GM23338 (cell line): ENCODE measurements around the gene DCUN1D2. TPM values are rescaled to one million over a fixed set of nuclear protein-coding genes. Genes with fewer than 3 reads are reported as not detected.

Source experiments
- ATAC-seq: fragments of 200-7000 bp; cut with Tn5 transposase; 3 replicates; pipeline ENCODE4 v1.9.1; 2020
- DNase-seq: peaks from one replicate; pipeline ENCODE4 v3.0.0-alpha.2; 2015; ENCODE audit warnings: low spot score
- H2AFZ ChIP-seq: fragments of 200-600 bp; sonication (generic); 2 replicates; pipeline ENCODE4 v1.8.0; 2016; ENCODE audit warnings: antibody characterized with exemption, mild to moderate bottlenecking, moderate library complexity
- H3F3A ChIP-seq: fragments of 200-600 bp; sonication (generic); replicated peaks from 2 replicates; pipeline ENCODE4 v1.8.0; 2017; ENCODE audit warnings: antibody characterized with exemption, mixed run types, low read depth
- H3K27ac ChIP-seq: fragments of 200-600 bp; sonication (generic); 2 replicates; pipeline ENCODE4 v1.6.1; 2016; ENCODE audit warnings: low read depth
- H3K27me3 ChIP-seq: fragments of 200-600 bp; sonication (generic); 2 replicates; pipeline ENCODE4 v1.8.0; 2016; ENCODE audit warnings: mild to moderate bottlenecking, mixed run types, moderate library complexity; ENCODE audit not compliant: insufficient read depth
- H3K36me3 ChIP-seq: fragments of 200-600 bp; sonication (generic); 2 replicates; pipeline ENCODE4 v1.8.0; 2016; ENCODE audit warnings: mild to moderate bottlenecking; ENCODE audit not compliant: insufficient read depth
- H3K4me1 ChIP-seq: fragments of 200-600 bp; sonication (generic); 2 replicates; pipeline ENCODE4 v1.8.0; 2016; ENCODE audit warnings: mild to moderate bottlenecking, moderate library complexity; ENCODE audit not compliant: insufficient read depth
- H3K4me2 ChIP-seq: fragments of 200-600 bp; sonication (generic); 2 replicates; pipeline ENCODE4 v1.7.1; 2017; ENCODE audit warnings: mixed run types
- H3K4me3 ChIP-seq: fragments of 200-600 bp; sonication (generic); 2 replicates; pipeline ENCODE4 v1.6.1; 2016; ENCODE audit warnings: mixed run types
- H3K79me2 ChIP-seq: fragments of 200-600 bp; sonication (generic); replicated peaks from 2 replicates; pipeline ENCODE4 v1.8.0; 2017; ENCODE audit warnings: mild to moderate bottlenecking; ENCODE audit not compliant: insufficient read depth
- H3K9me2 ChIP-seq: fragments of 200-600 bp; sonication (generic); 2 replicates; pipeline ENCODE4 v1.8.0; 2017; ENCODE audit not compliant: insufficient read depth
- H4K20me1 ChIP-seq: fragments of 200-600 bp; sonication (generic); replicated peaks from 2 replicates; pipeline ENCODE4 v1.8.0; 2017; ENCODE audit warnings: mild to moderate bottlenecking; ENCODE audit not compliant: insufficient read depth
- H3K27ac Mint-ChIP-seq: 2 replicates; pipeline ENCODE4 v1.8.0; 2020; ENCODE audit warnings: inconsistent platforms, mild to moderate bottlenecking, moderate library complexity, mixed read lengths
- H3K27me3 Mint-ChIP-seq: 3 replicates; pipeline ENCODE4 v1.8.0; 2022; ENCODE audit warnings: low read depth, mild to moderate bottlenecking, moderate library complexity, mixed read lengths, inconsistent platforms; ENCODE audit not compliant: insufficient read depth, poor library complexity
- H3K36me3 Mint-ChIP-seq: 3 replicates; pipeline ENCODE4 v1.8.0; 2021; ENCODE audit warnings: low read depth, mild to moderate bottlenecking, inconsistent platforms, moderate library complexity, mixed read lengths
- H3K4me1 Mint-ChIP-seq: 3 replicates; pipeline ENCODE4 v1.8.0; 2020; ENCODE audit warnings: mild to moderate bottlenecking, inconsistent platforms, mixed read lengths
- H3K4me3 Mint-ChIP-seq: 3 replicates; pipeline ENCODE4 v1.8.0; 2021; ENCODE audit warnings: moderate library complexity, mild to moderate bottlenecking, inconsistent platforms, mixed read lengths
- H3K9me3 Mint-ChIP-seq: 3 replicates; pipeline ENCODE4 v1.8.0; 2020; ENCODE audit warnings: moderate library complexity, mild to moderate bottlenecking, inconsistent platforms, mixed read lengths
- CREB1 ChIP-seq: fragments of 250-450 bp; sonication (Bioruptor Pico); IDR thresholded peaks from 2 replicates; pipeline ENCODE4 v1.5.0; 2020; ENCODE audit warnings: low read depth, mild to moderate bottlenecking, moderate library complexity
- CTCF ChIP-seq, 2 experiments: fragments of 200-600 bp in 1 of 2; sonication (generic) in 1 of 2; conservative IDR thresholded peaks; 2 replicates each; pipeline versions ENCODE4 v1.5.1 to v1.6.1; 2016 to 2017; ENCODE audit warnings: antibody characterized with exemption in 2 of 2, low read depth in 2 of 2, mild to moderate bottlenecking in 2 of 2, moderate library complexity in 1 of 2
- ETS1 ChIP-seq: IDR thresholded peaks from 2 replicates; pipeline ENCODE4 v1.6.1; 2016; ENCODE audit warnings: antibody characterized with exemption
- EZH2 ChIP-seq: fragments of 200-600 bp; sonication (generic); IDR thresholded peaks from one replicate; pipeline ENCODE4 v1.8.0; 2017; ENCODE audit warnings: antibody characterized with exemption, mild to moderate bottlenecking, low read depth; ENCODE audit not compliant: unreplicated experiment
- EZH2phosphoT487 ChIP-seq: fragments of 200-600 bp; sonication (generic); IDR thresholded peaks from one replicate; pipeline ENCODE4 v1.8.1; 2018; ENCODE audit warnings: antibody characterized with exemption; ENCODE audit not compliant: unreplicated experiment
- JUNB ChIP-seq: IDR thresholded peaks from one replicate; pipeline ENCODE4 v1.6.1; 2016; ENCODE audit warnings: antibody characterized with exemption; ENCODE audit not compliant: unreplicated experiment
- NANOG ChIP-seq: IDR thresholded peaks from 2 replicates; pipeline ENCODE4 v1.6.1; 2016; ENCODE audit warnings: antibody characterized with exemption, borderline replicate concordance
- POLR2AphosphoS5 ChIP-seq: IDR thresholded peaks from 2 replicates; pipeline ENCODE4 v1.6.1; 2016; ENCODE audit warnings: antibody characterized with exemption, low read depth
- STAT1 ChIP-seq: IDR thresholded peaks from one replicate; pipeline ENCODE4 v1.6.1; 2016; ENCODE audit warnings: antibody characterized with exemption; ENCODE audit not compliant: unreplicated experiment
- ZNF114 ChIP-seq: fragments of 250-450 bp; sonication (Bioruptor Pico); IDR thresholded peaks from 2 replicates; pipeline ENCODE4 v1.5.0; 2020; ENCODE audit warnings: mild to moderate bottlenecking, moderate library complexity
- ZNF331 ChIP-seq: fragments of 250-450 bp; sonication (Bioruptor Pico); IDR thresholded peaks from 2 replicates; pipeline ENCODE4 v1.5.0; 2020; ENCODE audit warnings: low read depth, mild to moderate bottlenecking, moderate library complexity
- polyA plus RNA-seq: library from polyadenylated mRNA; unstranded; fragments of >200 nt; fragmentation: Nextera tagmentation; extraction: Ambion mirVana; gene quantifications from 2 replicates; pipeline ENCODE4 v1.2.1, GENCODE V29; 2016
- total RNA-seq: library from RNA; depleted of rRNA; stranded (reverse); fragments of >200 nt; shearing (Covaris generic); gene quantifications from 2 replicates; pipeline ENCODE4 v1.2.3, GENCODE V29; 2014
- TF ChIP-seq, protein P1 (sequence below): IDR thresholded peaks from one replicate; pipeline ENCODE4 v1.6.1; 2018; ENCODE audit warnings: antibody characterized with exemption; ENCODE audit not compliant: unreplicated experiment
- TF ChIP-seq, protein P2 (sequence below): fragments of 250-450 bp; sonication (Bioruptor Pico); IDR thresholded peaks from 2 replicates; pipeline ENCODE4 v1.5.0; 2020; ENCODE audit warnings: mild to moderate bottlenecking, moderate library complexity

The DCUN1D2 gene
- total and polyA plus RNA-seq, 2 experiments from 2014 or later = 12.3 to 38.0 TPM

DNA sequence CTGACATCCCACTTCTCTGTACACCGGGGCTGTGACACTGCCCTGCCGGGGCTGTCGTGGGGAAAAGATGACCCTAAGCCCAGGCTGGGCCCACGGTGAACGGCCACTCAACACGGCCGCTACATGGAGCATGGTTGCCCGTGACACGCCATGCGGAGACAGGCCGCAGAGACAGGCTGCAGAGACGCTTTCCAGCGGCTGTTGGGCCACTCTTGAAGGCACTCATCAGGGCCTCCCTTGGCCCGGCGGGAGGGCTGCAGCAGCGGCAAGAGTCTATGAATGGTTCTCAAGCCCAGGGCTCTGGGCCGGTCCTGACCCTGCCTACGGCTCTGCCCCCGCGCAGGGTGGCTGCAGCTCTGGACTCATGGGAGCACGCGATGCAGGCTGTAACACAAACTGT is 59.3 kb downstream of the DCUN1D2 start:
- Histone ChIP-seq H3K4me2 (no peak overlapping the region), H3K27ac (no peak overlapping the region), H3F3A (no peaks in the 10 kb centered on the region), H3K27me3 (no peaks in the 10 kb centered on the region), H3K4me1 (no peaks in the 10 kb centered on the region), H3K36me3 (no peaks in the 10 kb centered on the region), H3K9me2 (no peaks in the 10 kb centered on the region), H4K20me1 (no peaks in the 10 kb centered on the region), H3K79me2 (no peaks in the 10 kb centered on the region), H2AFZ (no peak overlapping the region), H3K4me3 (no peak overlapping the region)
- peaks cover 2% of the 10 kb centered on the region for H3K27me3 Mint-ChIP-seq
- 0 out of 2 replicates have a peak overlapping the region, but pooled peaks have one; percentile 44 for H3K27ac Mint-ChIP-seq
- ATAC-seq (peak; percentile 63), DNase-seq (no peak)
- no peaks in the 10 kb centered on the region for H3K36me3 Mint-ChIP-seq
- H3K4me3 Mint-ChIP-seq = no peak overlapping the region
- TF ChIP-seq CTCF (conservative IDR thresholded peaks at IDR 0.05; ENCODE audit: low read depth in 2 of 2) = no peak
- TF ChIP-seq NANOG = no peak
- no peak for TF ChIP-seq EZH2phosphoT487
- TF ChIP-seq ZNF331 (CRISPR knock-in tag) = no peak
- TF ChIP-seq JUNB = no peak
- TF ChIP-seq STAT1 = no peak
- no peak for TF ChIP-seq ZNF114 (CRISPR knock-in tag)
- TF ChIP-seq, protein P1, sequence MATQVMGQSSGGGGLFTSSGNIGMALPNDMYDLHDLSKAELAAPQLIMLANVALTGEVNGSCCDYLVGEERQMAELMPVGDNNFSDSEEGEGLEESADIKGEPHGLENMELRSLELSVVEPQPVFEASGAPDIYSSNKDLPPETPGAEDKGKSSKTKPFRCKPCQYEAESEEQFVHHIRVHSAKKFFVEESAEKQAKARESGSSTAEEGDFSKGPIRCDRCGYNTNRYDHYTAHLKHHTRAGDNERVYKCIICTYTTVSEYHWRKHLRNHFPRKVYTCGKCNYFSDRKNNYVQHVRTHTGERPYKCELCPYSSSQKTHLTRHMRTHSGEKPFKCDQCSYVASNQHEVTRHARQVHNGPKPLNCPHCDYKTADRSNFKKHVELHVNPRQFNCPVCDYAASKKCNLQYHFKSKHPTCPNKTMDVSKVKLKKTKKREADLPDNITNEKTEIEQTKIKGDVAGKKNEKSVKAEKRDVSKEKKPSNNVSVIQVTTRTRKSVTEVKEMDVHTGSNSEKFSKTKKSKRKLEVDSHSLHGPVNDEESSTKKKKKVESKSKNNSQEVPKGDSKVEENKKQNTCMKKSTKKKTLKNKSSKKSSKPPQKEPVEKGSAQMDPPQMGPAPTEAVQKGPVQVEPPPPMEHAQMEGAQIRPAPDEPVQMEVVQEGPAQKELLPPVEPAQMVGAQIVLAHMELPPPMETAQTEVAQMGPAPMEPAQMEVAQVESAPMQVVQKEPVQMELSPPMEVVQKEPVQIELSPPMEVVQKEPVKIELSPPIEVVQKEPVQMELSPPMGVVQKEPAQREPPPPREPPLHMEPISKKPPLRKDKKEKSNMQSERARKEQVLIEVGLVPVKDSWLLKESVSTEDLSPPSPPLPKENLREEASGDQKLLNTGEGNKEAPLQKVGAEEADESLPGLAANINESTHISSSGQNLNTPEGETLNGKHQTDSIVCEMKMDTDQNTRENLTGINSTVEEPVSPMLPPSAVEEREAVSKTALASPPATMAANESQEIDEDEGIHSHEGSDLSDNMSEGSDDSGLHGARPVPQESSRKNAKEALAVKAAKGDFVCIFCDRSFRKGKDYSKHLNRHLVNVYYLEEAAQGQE = no peak
- no peak for TF ChIP-seq ETS1
- no peak for TF ChIP-seq CREB1 (CRISPR knock-in tag)
- TF ChIP-seq, protein P2, sequence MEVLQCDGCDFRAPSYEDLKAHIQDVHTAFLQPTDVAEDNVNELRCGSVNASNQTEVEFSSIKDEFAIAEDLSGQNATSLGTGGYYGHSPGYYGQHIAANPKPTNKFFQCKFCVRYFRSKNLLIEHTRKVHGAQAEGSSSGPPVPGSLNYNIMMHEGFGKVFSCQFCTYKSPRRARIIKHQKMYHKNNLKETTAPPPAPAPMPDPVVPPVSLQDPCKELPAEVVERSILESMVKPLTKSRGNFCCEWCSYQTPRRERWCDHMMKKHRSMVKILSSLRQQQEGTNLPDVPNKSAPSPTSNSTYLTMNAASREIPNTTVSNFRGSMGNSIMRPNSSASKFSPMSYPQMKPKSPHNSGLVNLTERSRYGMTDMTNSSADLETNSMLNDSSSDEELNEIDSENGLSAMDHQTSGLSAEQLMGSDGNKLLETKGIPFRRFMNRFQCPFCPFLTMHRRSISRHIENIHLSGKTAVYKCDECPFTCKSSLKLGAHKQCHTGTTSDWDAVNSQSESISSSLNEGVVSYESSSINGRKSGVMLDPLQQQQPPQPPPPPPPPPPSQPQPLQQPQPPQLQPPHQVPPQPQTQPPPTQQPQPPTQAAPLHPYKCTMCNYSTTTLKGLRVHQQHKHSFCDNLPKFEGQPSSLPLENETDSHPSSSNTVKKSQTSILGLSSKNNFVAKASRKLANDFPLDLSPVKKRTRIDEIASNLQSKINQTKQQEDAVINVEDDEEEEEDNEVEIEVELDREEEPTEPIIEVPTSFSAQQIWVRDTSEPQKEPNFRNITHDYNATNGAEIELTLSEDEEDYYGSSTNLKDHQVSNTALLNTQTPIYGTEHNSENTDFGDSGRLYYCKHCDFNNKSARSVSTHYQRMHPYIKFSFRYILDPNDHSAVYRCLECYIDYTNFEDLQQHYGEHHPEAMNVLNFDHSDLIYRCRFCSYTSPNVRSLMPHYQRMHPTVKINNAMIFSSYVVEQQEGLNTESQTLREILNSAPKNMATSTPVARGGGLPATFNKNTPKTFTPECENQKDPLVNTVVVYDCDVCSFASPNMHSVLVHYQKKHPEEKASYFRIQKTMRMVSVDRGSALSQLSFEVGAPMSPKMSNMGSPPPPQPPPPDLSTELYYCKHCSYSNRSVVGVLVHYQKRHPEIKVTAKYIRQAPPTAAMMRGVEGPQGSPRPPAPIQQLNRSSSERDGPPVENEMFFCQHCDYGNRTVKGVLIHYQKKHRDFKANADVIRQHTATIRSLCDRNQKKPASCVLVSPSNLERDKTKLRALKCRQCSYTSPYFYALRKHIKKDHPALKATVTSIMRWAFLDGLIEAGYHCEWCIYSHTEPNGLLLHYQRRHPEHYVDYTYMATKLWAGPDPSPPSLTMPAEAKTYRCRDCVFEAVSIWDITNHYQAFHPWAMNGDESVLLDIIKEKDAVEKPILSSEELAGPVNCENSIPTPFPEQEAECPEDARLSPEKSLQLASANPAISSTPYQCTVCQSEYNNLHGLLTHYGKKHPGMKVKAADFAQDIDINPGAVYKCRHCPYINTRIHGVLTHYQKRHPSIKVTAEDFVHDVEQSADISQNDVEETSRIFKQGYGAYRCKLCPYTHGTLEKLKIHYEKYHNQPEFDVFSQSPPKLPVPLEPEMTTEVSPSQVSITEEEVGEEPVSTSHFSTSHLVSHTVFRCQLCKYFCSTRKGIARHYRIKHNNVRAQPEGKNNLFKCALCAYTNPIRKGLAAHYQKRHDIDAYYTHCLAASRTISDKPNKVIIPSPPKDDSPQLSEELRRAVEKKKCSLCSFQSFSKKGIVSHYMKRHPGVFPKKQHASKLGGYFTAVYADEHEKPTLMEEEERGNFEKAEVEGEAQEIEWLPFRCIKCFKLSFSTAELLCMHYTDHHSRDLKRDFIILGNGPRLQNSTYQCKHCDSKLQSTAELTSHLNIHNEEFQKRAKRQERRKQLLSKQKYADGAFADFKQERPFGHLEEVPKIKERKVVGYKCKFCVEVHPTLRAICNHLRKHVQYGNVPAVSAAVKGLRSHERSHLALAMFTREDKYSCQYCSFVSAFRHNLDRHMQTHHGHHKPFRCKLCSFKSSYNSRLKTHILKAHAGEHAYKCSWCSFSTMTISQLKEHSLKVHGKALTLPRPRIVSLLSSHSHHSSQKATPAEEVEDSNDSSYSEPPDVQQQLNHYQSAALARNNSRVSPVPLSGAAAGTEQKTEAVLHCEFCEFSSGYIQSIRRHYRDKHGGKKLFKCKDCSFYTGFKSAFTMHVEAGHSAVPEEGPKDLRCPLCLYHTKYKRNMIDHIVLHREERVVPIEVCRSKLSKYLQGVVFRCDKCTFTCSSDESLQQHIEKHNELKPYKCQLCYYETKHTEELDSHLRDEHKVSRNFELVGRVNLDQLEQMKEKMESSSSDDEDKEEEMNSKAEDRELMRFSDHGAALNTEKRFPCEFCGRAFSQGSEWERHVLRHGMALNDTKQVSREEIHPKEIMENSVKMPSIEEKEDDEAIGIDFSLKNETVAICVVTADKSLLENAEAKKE (CRISPR knock-in tag) = no peak
- TF ChIP-seq POLR2AphosphoS5 = no peak
- no peak for TF ChIP-seq EZH2
- H3K4me1 Mint-ChIP-seq = peaks cover 3% of the 10 kb centered on the region; the same call in 1 of the 3 replicates
- no peaks in the 10 kb centered on the region for H3K9me3 Mint-ChIP-seq
